GM12801 (cell line): Measurements from ENCODE around the gene HOXB4.

ENCODE experiments used
- TF ChIP-seq, protein P1 (sequence below): IDR thresholded peaks from one replicate; pipeline ENCODE4 v1.5.1; 2011; ENCODE audit warnings: control low read depth; ENCODE audit not compliant: insufficient read length; ENCODE audit errors: extremely low read depth

The HOXB4 gene

DNA sequence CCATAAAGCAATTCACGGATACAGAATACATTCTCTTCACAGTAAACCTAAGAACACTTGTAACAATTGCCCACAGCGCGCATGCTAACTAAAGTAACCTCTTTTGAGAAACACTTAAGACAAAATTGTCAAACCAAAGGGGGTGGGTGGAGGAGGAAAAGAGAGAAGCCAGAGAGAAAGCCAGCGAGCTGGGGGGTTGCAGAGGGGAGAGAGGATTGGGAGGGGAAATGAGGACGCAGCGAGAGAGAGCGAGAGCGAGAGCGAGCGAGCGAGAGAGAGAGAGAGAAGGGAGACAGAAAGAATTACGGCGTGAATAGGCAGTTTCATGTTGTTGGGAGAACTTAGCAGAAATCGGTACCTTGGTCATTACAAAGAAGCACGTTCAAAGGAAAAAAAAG, 34.3 kb upstream of the HOXB4 start:
- TF ChIP-seq, protein P1, sequence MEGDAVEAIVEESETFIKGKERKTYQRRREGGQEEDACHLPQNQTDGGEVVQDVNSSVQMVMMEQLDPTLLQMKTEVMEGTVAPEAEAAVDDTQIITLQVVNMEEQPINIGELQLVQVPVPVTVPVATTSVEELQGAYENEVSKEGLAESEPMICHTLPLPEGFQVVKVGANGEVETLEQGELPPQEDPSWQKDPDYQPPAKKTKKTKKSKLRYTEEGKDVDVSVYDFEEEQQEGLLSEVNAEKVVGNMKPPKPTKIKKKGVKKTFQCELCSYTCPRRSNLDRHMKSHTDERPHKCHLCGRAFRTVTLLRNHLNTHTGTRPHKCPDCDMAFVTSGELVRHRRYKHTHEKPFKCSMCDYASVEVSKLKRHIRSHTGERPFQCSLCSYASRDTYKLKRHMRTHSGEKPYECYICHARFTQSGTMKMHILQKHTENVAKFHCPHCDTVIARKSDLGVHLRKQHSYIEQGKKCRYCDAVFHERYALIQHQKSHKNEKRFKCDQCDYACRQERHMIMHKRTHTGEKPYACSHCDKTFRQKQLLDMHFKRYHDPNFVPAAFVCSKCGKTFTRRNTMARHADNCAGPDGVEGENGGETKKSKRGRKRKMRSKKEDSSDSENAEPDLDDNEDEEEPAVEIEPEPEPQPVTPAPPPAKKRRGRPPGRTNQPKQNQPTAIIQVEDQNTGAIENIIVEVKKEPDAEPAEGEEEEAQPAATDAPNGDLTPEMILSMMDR, result no peak

DNA sequence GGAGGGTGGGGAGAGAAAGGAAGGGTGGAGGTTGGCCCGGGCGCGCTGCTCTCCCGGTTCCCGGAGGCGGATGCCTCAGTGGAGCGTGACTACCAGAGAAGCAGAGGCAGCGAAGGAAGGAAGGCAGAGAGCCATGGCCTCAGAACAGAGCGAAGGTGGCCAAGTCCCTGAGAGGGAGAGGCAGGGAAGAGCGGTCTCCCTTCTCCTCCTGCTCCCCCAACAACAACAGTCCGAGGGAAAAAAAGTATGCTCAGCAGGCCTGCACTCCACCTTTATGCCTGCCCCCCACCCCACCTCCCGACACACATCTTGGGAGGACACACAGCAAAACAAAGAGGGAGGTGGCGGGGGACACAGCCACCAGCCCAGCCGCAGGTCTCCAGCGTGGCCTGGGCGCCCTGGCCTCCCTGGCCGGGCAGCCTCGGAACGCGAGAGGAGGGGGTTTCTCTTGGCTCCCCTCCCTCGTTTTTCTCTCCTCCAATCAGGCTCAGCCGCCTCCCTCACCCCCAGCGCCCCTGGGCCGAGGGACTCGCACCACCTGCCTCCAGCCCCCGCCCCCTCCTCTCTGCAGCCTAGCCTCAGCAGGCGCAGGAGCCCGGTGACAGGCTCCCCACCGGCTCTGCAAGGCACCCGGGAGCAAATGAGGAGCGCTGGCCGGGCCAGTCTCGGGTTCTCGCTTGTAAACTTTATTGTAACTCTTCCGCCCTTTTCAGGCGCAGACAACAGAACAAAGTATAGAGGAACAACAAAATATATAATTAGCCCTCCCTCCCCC, 33.7 kb upstream of the HOXB4 start:
- TF ChIP-seq, protein P1, result no peak

DNA sequence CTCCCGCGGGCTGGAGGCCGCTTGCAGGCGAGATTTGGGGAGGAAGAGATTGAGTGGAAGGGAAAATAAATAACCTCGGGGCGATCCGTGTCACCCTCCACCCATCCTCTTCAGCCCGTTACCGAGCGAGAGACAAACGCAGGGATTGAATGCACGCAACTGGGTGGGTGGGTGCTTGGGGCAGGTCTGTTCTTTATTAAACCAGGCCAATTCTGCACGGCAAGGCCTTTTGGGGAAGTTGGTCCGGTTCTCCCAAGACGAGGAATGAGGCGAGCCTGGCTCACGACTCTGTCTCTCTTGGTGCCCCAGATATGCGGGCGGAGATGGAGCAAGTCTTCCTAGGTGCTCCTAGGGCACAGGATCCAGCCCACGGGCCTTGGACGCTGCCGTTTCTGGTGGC, 33.1 kb upstream of the HOXB4 start:
- TF ChIP-seq, protein P1, result no peak

DNA sequence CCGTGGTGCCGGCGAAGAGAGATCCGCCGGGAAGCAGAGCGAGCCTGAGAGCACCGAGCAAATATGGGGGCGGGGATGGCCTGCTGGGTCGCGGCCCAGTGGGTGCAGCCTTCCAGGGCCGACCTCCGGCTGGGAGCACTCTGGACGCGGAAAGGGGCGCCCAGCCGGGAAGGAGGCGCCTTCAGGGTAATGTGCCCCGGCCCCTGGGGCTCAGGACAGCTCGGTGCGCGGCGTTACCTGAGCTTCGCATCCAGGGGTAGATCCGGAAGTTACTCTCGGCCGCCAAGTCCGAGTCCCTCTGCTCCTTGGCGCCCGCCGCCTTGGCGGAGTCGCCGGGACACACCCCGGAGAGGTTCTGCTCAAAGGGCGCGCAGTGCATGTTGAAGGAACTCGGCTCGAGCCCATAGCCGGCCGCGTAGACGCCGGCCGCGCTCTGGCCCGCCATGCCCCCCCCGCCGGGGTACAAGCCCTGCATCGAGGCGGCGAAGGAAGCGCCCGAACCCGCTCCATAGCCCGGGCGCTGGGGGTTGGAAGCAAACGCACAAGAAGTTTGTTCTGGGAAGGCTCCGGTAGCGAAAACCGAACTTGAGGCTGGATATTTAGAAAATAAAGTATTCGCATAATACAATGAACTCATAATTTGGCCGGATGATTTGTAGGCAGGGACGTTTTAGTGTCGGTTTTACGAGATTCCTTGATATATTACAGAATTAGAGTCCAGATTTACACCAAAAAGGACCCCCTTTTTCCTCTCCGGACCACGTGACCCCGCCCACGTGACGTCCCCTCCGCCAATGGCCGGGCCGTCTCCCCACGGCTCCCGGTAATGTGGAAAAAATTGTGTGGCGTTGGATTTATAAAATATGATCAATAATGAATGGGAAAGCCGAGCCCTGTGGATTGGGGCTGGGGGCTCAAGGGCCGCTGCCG, 32.4 kb upstream of the HOXB4 start, which contains the start of gene HOXB7:
TSS of gene HOXB7 (minus strand) at position 736 of the 930 bp plus-strand sequence. CDS start at position 637, 99 bp downstream.
- TF ChIP-seq, protein P1, result no peak

DNA sequence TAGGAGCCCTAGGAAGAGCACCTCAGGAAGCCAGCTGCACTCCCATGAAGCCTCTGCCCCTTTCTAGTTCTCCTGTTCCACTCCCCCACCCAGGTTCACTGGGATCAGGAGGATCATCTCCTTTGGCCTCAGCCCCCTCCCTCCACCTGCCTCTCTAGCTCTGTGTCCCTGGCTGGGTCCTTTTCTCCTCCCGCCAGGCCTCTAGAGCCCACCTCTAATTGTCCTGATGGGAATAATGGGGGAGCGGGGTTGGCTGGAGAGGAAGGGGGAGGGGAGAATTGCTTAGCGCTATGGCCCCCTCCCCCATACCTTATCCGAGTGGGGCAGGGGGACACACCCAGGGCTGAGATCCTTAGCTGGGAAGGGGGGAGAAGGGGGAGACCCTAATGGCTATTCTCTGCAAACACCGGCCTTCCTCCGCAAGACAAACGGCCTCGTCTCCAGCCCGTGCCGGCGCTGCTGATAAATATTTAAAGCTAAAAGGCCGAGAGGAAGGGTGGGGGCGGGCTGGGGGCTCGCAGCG, 31.7 kb upstream of the HOXB4 start:
- TF ChIP-seq, protein P1, result no peak

DNA sequence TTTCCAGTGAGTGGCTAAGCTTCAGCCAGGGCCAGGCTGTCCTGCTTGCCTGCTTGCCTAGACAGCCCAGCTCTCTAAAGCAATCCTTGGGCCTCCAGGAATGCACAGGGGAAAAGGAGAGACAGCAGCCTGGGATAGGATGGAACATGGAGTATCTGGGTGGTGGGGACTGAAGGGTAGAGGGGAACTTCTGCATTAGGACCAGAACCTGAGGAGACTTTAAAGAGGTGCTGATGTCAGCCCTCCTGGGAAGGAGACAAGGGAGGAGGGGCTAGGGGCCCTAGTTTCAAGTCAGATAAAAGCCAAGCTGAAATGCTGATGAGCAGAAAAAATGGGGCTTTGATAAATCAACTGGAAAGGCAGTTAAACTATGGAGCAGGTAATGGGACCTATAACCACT, 30.9 kb upstream of the HOXB4 start:
- TF ChIP-seq, protein P1, result no peak

DNA sequence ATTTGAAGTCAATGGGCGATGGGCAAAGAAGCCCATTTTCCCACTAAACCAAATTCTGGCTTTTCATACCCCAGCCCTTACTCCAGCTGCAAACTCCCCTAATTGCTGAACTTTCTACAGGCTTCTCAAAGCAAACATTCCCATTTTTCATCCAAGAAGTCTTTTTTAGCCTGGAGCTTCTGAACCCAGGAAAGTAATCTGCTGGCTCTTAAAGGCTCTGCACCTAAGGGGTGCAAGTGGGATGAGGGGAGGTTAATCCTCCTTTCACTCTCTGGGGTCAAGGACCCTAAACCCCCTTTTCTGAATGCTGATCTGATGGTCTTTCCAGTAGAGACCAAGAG, 30.3 kb upstream of the HOXB4 start:
- TF ChIP-seq, protein P1, result no peak
